Activated naive CD4-positive, alpha-beta T cell treated with anti-CD3 and anti-CD28 coated beads, Interleukin-2, amount 50 U/mL, for 16 hours (primary cell): ENCODE measurements around the gene NFE2L2.
"Not testable (repeated sequence)": the region's sequence is repeated elsewhere in the genome, so short reads cannot be mapped to it uniquely, and the experiment has no call there.

Experiments
- DNase-seq: peaks from one replicate; pipeline ENCODE4 v3.0.0-alpha.2; 2020

NFE2L2 gene

DNA sequence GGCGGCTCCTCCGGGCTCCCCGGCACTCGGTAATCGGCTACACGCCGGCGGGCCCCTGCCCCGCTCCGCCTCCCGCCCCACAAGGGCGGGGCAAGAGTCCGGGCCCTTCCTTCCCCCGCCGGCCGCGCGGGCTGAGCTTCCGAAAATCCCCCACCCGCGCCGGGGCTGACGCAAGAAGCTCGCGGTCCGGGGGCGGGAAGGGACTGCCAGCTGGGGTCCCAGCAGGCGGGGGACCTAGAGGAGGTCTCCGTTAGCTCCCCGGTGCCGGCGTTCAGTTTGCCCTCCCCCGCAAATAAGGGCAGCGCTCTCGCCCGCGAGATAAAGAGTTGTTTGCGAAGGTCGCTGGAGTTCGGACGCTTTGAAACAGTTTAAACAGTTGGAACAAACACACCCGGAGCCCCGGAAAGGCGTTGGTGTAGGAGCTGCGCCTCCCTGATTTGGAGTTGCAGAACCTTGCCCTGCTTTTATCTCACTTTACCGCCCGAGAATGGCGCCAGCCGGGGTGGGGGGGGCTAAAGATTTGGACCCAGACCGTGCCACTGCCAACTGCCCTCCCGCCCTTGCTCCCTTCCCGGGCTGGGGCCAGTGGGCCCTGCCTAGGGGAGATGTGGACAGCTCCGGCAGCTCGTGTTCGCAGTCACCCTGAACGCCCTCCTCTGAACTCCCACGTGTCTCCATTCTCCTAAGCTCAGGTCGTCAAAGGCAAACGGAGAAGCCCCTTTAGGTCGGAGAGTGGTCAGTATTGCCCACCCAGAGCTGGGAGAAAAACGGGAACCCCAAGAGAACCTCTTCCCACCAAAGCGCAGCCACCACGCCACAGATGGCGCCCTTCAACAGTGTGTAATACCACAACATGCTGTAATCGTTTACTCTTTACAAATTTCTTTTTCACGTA lies at the start of gene NFE2L2:
Gene NFE2L2 (minus strand): TSS at position 35 of the 895 bp plus-strand sequence. CDS start 151 bp downstream, outside the sequence.
- peak; percentile 98 for DNase-seq

DNA sequence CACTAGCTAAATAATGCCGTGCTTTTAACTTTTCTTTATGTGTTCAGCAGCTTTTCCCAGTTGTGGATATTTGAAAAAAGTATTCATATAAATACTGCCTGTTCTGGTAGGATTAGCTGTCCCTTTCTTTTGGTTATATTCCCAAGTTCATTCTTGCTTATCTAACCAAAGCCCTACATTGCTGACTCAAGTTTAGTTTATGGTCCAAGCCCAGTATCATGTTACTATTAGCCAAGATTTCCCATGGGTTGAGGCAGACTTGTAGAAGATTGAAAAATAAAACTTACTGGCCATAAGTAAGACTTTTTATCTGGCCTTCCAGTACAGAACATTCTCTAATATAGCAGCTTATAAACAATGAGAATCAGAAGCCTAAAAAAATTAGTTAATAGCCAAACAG lies 49.7 kb upstream of the NFE2L2 start:
- no peak for DNase-seq

DNA sequence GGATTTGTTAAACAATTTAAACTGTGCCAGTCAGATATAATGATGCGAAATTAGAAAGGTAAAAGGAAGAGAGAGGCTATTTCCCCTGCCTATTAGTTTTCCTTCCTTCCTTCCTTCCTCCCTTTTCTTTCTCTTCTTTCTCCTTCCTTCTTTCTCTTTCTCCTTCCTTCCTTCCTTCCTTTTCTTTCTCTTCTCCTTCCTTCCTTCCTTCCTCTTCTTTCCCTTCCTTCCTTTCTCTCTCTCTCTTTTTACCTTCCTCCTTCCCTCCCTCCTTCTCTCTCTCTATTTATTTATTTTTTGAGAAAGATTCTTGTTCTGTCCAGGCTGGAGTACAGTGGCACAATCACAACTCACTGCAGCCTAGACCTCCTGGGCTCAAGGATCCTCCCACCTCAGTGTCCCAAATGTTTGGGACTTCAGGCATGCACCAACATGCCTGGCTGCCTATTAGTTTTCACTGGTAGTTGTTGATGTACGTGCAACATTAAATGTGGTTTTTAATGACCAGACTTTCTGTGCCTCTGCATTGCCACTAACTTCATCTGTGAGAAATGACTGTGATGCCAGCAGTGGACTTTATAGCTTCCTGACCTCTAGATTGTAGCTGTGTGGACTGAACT lies 48.7 kb upstream of the NFE2L2 start:
- DNase-seq = no peak

DNA sequence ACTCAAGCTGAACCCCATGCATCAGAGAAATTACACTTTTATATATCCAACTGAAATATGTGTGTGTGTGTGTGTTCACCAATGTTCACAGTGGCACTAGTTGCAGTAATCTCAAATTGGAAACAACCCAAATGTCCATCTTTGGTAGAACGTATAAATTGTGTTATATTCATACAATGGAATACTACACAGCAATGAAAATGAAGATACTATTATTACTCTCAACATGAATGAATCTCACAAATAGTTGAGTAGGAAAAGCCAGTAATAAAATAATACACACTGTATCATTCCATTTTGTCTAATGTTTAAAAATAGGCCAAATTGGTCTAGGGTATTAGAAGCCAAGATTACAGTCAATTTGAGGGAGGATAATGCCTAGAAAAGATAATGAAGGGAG lies 48.0 kb upstream of the NFE2L2 start:
- no peak for DNase-seq

DNA sequence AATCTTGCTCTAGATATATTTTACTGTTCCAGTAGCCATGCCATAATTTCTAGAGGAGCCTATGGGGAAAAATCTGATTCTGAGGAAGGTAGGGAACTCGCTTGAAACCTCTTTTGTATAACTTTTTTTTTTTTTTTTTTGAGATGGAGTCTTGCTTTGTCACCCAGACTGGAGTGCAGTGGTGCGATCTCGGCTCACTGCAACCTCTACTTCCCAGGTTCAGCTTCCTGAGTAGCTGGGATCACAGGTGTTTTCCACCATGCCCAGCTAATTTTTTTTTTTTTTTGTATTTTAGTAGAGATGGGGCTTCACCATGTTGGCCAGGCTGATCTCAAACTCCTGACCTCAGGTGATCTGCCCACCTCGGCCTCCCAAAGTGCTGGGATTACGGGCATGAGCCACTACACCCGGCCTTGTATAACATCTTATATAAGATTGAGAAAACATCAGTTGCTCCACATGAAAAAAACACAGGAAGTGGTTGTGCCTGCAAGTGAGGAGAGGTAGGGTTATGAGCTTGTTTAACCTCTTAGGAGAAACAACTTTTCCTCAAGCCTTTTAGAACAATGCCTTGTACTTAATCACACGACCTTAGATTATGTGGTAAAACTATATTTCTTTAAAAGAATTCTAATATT lies 45.3 kb upstream of the NFE2L2 start:
- not testable (repeated sequence) for DNase-seq

DNA sequence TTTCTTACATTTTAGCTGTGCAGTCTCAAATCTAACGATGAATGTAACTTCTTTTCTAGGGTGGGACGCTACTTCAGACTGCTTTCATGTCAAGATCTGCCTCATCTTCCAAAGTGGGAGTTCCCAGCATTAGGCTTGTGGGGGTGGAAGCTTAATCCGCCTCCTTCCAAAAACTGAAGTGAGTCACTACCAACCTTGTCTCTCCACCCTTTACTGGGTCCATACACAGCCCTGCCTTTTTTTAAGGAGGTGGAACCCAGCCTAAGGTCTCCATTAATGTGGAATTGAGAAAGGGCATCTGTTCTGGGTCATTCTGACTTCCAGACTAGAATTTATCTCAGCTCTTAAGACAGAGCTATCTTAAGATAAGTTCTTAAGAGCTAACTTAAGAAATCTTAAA lies 42.0 kb upstream of the NFE2L2 start:
- no peak for DNase-seq

DNA sequence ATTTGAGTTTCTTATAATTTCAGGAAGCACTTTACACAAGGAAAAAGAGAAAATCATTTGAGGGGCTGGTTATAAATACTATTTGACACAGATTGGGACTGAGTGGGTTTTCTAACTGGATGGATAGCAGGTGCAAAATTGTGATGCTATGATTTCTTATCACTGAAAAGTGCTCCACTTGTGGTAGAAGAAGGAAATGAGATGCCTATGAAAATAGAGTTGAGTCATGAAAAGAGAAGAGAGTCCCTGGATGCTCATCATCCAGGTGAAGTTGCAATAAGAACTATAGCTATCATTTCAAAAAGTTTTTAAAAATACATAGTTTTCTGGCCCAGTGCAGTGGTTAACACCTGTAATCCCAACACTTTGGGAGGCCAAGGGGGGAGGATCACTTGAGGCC lies 39.4 kb upstream of the NFE2L2 start:
- DNase-seq = no peak

DNA sequence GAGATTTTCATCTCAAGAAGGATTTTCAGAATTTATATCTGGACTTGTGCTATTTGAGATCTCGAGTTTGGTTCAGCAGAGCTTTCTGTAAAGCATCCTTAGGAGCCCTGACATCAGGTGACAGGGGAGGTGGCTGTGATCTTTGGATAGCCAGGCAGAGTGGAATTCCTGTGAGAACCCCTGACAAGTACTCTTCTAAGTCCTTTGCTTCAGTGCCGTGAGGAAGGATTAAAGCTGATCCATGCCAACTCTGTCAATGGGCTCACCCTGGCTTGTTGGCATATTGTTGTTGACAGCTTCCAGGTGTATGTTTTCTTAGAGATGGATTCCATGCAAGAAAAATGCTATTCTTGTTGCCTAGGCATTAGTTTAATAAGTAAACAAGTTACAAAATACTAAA lies 38.0 kb upstream of the NFE2L2 start:
- no peak for DNase-seq

DNA sequence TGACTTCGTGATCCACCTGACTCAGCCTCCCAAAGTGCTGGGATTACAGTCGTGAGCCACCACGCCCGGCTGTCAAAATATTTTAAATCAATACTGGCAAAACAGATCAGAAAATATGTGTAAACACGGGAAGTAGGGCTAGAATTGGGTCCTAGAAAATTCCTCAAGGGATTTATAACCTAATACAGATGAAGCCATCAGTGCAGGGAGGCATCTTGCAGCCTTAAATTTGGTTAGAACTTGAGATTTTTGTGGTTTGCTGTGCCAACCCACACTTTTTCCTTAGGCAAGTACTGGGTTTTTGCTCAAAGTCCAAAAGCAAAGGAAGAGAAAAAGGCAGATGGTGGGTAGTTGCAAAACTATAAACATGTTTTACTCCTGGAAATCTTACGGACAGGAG lies 33.7 kb upstream of the NFE2L2 start:
- DNase-seq = no peak

DNA sequence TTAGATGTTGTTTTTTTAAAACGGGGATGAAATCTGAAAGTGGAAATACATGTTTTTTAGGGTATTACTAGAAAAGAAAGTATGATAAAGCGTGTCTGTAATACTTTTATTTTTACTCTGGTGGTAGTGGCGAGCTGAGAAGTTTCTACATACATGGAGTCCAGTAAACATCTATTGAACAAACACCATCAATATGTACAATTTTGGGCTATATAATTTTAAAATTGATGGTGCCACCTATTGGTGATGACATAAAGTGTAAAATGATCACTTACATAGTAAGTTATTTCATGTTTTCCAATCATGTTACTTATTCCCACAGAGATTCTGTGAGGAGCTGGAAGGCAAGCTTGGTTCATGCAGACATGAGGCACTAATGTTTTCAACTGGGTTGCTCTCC lies 31.5 kb upstream of the NFE2L2 start:
- no peak for DNase-seq

DNA sequence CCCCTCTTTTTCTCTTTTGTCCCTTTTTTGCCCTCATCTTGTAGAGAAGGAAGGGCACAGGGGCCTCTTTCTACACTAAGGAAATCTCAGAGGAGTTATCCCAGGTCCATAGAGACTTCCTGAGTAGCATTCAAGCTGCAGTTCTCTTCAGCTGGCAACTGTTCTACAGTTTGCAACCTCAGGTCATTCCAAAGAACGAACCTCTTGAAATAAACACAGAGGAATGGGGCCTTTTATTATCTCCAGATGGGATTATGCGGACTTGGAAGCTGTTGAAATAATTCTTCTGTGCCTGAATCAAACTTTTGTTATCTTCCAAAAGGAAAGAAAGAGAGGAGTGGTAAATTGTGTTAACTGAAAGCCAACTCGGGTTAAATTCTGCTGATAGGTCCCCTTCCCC lies 31.0 kb upstream of the NFE2L2 start:
- no peak for DNase-seq

DNA sequence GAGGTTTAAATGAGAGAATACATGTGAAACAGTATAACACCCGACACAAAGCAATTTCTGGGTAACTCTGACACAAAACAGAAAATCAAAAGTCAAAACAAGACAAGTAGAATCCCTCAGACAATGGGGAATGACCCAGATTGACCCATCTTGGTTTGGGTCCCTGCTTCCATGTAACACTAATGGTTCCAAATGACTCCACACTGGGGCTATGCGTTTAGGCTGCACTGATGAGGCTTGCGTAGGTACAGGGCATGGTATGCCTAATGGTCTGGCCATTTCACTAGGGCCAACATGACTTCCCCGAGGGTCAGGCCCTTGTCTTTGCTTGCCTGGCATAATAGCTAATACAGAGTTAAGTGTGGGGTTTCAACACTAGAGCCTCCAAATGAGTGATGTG lies 27.2 kb upstream of the NFE2L2 start:
- no peak for DNase-seq

DNA sequence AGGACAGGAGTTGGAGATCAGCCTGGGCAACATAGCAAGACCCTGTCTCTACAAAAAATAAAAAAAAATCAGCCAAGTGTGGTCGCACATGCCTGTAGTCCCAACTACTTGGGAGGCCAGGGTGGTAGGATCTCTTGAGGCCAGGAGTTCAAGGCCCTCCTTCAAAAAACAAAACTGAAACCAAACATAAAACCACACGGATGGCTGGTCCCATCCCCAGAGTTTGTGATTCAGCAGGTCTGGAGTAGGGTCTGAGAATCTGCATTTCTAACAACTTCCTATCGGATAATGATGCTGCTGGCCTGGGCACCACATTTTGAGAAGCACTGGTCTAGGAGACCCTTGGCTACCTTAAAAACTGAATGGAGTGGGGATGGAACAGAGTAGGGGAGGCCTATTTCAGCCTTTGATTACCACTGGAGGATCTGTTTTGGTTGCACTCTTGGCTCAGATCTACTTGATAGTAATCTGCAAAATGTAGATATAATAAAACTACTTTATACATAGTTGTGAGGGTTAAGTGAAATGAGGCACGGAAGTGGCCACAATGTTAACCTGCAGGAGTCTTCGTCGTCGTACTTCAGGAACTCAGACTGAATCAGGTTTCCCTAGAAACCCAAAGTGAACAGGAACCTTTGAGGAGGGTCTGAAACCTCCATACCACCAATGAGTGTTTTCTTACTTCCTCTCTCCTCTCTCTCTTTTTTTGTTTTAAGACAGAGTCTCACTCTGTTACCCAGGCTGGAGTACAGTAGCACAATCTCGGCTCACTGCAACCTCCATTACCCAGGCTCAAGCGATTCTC lies 25.5 kb upstream of the NFE2L2 start:
- no peak for DNase-seq

DNA sequence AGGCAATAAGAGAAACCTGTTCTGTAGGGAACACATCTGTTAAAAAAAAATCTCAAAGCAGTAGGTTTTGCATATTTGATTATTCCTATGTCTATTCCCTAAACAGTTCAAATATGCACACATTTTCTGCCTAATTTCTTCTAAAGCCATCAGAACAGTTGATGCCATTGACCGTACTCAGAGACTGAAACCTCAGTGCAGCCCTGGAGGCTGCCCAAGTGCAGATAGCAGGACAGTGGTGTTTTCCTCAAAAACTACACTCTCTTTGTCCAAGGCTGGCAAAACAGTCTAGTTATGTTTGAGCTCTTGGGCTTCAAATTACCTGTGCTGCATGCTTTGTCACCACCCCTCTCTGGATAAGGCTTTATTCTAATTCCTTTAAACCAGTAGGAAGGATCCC lies 23.3 kb upstream of the NFE2L2 start:
- no peak for DNase-seq

DNA sequence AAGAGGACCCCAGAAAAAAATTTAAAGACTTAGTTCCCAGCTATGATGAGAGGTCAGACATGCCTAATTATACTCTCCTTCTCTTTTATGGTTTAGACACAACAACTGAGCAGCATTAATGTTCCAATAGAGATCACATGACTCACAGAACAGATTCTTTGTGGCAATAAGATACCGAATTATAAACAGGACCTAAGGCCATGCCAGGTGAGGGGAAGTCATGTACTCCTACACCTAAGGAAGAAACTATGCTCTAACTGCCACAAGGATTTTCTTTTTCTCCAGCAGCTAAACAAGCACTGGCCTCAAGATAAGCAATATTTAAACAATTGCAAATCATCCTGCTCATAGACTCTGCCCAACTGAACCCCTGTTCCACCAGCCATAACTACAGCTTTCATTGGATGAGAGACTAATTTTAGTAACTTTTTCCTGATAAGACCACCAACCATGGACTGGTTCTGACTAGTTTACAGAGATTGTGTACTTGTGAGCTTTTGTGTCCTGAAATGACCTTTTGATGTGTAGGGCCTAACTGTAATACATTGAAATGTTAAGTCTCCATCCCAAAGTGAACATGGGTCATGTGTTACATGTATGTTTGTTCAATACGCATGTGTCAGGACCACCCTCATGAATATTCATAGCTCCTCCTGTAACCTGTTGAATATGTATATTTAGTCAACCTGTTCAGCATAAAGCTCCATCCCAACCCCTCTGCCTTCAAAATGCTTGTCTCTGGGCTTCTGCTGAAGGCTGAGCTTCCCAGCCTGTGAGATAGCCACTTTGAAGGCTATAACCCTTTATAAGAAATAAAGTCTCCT lies 21.6 kb upstream of the NFE2L2 start:
- DNase-seq = no peak

DNA sequence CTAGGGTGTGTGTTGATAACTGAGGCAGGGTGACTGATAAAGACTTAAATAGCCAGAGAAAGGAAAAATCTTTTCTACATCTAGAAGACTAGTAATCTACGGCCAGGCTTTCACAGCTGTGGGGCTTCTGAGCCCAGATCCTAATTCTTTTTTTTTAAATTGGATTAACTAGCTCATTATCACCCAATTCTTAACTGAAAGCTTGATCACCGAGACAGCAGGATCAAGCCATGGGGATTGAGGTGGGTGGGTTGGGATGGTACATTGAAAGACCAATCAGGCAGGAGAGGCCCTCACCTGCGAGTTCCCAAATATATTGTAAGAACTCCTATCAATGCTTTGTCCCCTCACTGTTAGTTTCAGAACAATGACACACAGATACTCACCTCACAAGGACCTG lies 20.0 kb upstream of the NFE2L2 start:
- DNase-seq = no peak

DNA sequence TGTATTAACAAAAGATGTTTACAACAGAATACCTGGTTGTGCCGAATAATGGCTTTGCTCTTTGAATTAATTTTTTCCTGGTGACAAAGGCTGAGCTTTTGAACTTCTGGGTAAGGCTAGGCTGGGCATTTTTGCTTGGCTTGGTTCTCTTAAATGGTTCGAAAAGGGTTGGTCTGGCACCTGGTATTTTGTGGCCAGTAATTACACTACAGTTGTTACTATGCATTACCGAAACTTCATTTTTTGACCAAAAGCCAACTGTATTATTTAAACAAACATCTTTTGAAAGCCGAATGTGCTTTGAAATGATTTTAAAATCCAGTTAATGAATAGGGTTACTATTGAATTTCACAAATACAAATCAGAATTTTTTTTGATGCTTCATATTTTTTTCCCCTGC lies 19.4 kb upstream of the NFE2L2 start:
- no peak for DNase-seq

DNA sequence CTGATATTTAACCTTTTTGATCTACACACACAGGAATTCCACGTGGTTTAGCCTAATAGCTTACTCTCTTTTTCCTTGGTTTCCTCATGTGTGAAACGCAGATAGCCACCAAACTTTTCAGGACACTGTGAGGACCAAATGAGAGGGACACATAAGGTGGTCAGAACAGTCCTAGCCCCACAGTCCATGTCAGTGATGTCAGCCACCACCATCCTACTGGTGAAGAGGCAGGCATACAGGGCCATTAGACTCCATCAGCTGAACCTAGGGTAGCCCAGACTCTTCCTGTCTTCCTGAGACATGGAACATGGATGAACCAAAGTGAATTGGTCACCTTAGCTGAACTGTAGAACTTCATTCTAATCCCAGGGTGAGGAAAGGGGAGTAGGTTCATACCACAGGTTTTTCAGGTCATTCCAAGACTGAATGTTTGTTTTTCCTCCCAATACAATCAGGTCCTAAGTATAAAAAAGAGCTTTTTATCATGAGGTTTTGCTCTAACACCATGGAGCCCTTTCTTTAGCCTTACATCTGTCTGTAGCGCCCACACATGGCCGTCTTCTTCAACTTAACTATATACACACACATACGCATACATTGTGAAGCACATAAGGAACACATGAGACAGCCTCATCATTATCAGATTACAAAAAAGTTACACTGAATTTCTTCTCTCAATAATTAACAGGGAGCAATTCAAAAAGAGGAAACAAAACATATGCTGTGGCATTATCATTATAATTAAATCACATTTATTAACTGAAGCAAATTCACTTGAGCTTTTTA lies 18.5 kb upstream of the NFE2L2 start:
- DNase-seq = no peak

DNA sequence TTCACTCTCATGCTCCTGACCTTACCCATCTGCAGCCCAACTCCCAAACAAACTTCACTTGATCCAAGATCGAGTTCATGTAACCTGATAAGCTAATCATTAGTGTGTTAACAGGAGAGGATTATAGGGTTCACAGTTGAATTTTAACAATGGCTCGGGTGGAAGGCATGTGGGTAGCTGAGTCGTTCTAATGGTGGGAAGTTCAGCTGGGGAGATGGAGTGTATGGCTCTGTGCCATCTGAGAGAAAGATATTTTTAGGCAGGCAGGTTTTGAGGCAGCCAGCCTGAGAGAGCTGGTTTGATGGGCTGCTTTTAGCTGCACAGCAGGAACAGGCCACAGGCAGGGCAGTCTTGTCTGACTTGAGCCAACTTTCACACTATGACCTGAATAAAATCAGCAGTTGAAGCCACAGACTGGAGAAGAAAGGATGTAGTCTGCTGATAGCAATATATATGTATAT lies 17.7 kb upstream of the NFE2L2 start:
- no peak for DNase-seq

DNA sequence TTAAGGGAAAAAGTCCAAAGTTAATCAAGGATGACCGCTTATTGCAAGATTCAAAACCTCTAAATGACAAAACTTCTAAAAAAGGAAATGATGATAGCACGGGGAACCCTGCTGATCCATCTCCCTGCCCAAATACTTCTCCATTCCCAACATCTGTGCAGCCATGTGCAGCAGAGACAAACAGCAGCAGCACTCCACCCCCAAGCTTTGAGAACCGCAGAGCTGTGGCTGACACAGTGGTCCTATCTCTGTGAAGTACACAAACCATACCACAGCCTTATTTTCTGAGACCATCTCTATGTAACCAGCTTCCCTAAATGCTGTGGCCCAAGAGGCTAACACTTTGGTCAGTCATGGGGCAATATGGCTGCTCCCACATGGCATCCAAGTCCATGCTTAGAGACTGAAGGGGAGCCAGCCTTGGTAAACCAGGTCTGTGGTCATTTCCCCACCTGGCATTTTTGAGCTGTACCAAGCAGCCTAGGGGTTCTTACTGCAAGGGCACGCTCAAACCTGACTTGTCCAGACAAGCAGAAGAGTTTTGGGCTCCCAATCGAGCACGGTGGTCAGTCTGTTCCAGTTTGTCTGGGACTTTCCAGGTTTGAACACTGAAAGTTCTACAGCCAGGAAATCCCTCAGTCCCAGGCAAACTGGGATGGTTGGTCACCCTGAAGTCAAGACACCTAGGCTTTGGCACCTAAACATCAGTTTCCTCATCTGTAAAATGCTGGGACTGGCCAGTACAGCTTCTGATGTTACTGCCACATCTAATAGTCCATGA lies 17.1 kb upstream of the NFE2L2 start:
- DNase-seq = no peak

DNA sequence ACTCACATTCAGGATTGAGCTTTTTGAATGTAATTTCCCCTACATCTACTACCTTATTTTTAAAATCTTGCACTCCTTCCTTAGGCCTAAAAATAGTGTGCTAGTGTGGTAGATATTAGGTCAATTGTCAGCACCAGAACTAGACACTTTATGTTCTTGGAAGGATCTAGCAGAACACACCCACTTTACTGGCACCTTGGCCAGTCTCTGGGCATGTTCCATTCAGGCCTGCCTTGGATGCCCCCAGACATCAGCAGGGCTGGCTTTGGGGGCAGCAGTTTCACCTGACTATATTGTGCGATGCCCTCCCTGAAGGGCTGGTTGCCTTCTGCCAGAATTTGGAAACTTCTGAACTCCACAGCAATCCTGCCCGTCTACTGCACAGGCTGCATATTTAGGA lies 15.3 kb upstream of the NFE2L2 start:
- no peak for DNase-seq
